Tibial artery (tissue), 4 donors: Measurements from ENCODE around the gene EXOC6B.

Experiments used
- DNase-seq, 2 donors: peaks; one replicate each; pipeline ENCODE4 v3.0.0-alpha.2; 2019
- H3K27ac ChIP-seq, 2 donors: fragments of 200-600 bp; sonication (generic) in 1 of 2; 1 replicate in 1 of 2; 2 replicates in 1 of 2; pipeline ENCODE4 v1.5.1; 2018 to 2019; ENCODE audit warnings: mild to moderate bottlenecking in 1 of 2
- H3K27me3 ChIP-seq, 2 donors: fragments of 200-600 bp; sonication (generic) in 1 of 2; one replicate each; pipeline versions ENCODE4 v1.5.1 to v1.6.0; 2016 to 2019
- H3K36me3 ChIP-seq, 3 donors: fragments of 200-600 bp; sonication (generic) in 2 of 3; one replicate each; pipeline ENCODE4 v1.5.1; 2016 to 2019; ENCODE audit warnings: mild to moderate bottlenecking in 2 of 3
- H3K4me1 ChIP-seq, 4 donors: fragments of 200-600 bp; sonication (generic) in 2 of 4; 1 replicate in 3 of 4; 2 replicates in 1 of 4; pipeline ENCODE4 v1.5.1; 2016 to 2019
- H3K4me3 ChIP-seq, 2 donors: fragments of 200-600 bp; sonication (generic) in 1 of 2; 1 replicate in 1 of 2; 2 replicates in 1 of 2; pipeline ENCODE4 v1.5.1; 2018 to 2019; ENCODE audit warnings: mild to moderate bottlenecking in 2 of 2
- H3K9me3 ChIP-seq, 3 donors: fragments of 200-600 bp; sonication (generic) in 1 of 3; one replicate each; pipeline ENCODE4 v1.5.1; 2016 to 2019
- CTCF ChIP-seq, 2 experiments: fragments of 200-600 bp in 1 of 2; fragments of 450-650 bp in 1 of 2; IDR thresholded peaks; one replicate each; pipeline ENCODE4 v1.5.1; 2017 to 2019; ENCODE audit warnings: antibody characterized with exemption in 2 of 2, mild to moderate bottlenecking in 1 of 2, moderate library complexity in 1 of 2
- intact Hi-C: fragments of 100-400 bp; cut with DNase I; formaldehyde crosslinking; loops from one replicate; pipeline ENCODE4 v1.15.0; 2023; ENCODE audit warnings: low total_unique reads

Gene EXOC6B

GRCh38 chr2:72789241-72789640 lies 36.6 kb downstream of the EXOC6B start:
- DNase-seq, result no peak
- Histone ChIP-seq H3K36me3 (peaks cover 0 to 2% (median 0%) of the 10 kb centered on the region in 3 donors), H3K27me3 (no peaks in the 10 kb centered on the region), H3K4me1 (peaks cover 0 to 17% (median 9%) of the 10 kb centered on the region in 4 donors), H3K4me3 (no peak overlapping the region), H3K27ac (no peak overlapping the region), H3K9me3 (no peaks in the 10 kb centered on the region)
- TF ChIP-seq CTCF (IDR thresholded peaks at IDR 0.05), result no peak
- intact Hi-C loops, result no loop called here

- TF ChIP-seq CTCF (IDR thresholded peaks at IDR 0.05), result no peak
- DNase-seq, result peak in 1 of 2 donors; percentile 37
- intact Hi-C loops, result no loop called here
These were observed 37.1 kb downstream of the EXOC6B start for GRCh38 chr2:72788756-72789155.

GRCh38 chr2:72785517-72785916 lies 40.3 kb downstream of the EXOC6B start:
- H3K27ac ChIP-seq, result no peak overlapping the region
- intact Hi-C loops, result no loop called here
- H3K27me3 ChIP-seq, result no peaks in the 10 kb centered on the region
- H3K36me3 ChIP-seq, result peaks cover 0 to 6% (median 0%) of the 10 kb centered on the region in 3 donors
- peaks cover 0 to 12% (median 7%) of the 10 kb centered on the region in 4 donors for H3K4me1 ChIP-seq
- H3K4me3 ChIP-seq, result no peak overlapping the region
- H3K9me3 ChIP-seq, result no peaks in the 10 kb centered on the region
- no peak for DNase-seq
- no peak for TF ChIP-seq CTCF (IDR thresholded peaks at IDR 0.05)

More at GRCh38 chr2:72788756-72789155, 37.1 kb downstream of the EXOC6B start:
- H3K27ac ChIP-seq, result no peak overlapping the region
- peaks cover 0 to 6% (median 0%) of the 10 kb centered on the region in 3 donors for H3K36me3 ChIP-seq
- no peaks in the 10 kb centered on the region for H3K9me3 ChIP-seq
- H3K4me3 ChIP-seq, result no peak overlapping the region
- H3K4me1 ChIP-seq, result peaks cover 0 to 13% (median 7%) of the 10 kb centered on the region in 4 donors
- no peaks in the 10 kb centered on the region for H3K27me3 ChIP-seq

- no peak overlapping the region for H3K27ac ChIP-seq
- no peak for DNase-seq
- peaks cover 0 to 23% (median 4%) of the 10 kb centered on the region in 4 donors for H3K4me1 ChIP-seq
- H3K9me3 ChIP-seq, result no peaks in the 10 kb centered on the region
- H3K27me3 ChIP-seq, result no peaks in the 10 kb centered on the region
- intact Hi-C loops, result no loop called here
- peaks cover 0 to 6% (median 0%) of the 10 kb centered on the region in 3 donors for H3K36me3 ChIP-seq
- H3K4me3 ChIP-seq, result no peak overlapping the region
- TF ChIP-seq CTCF (IDR thresholded peaks at IDR 0.05), result no peak
These were observed 43.3 kb downstream of the EXOC6B start for GRCh38 chr2:72782520-72782919.

GRCh38 chr2:72781480-72781879 lies 44.4 kb downstream of the EXOC6B start:
- no peak for TF ChIP-seq CTCF (IDR thresholded peaks at IDR 0.05)
- H3K4me3 ChIP-seq, result no peak overlapping the region
- no peak overlapping the region for H3K27ac ChIP-seq
- H3K36me3 ChIP-seq, result peaks cover 0 to 6% (median 0%) of the 10 kb centered on the region in 3 donors
- H3K4me1 ChIP-seq, result peaks cover 0 to 23% (median 4%) of the 10 kb centered on the region in 4 donors
- no peaks in the 10 kb centered on the region for H3K27me3 ChIP-seq
- no peaks in the 10 kb centered on the region for H3K9me3 ChIP-seq
- intact Hi-C loops, result no loop called here
- no peak for DNase-seq

GRCh38 chr2:72780477-72780876 lies 45.4 kb downstream of the EXOC6B start:
- intact Hi-C loops, result no loop called here
- Histone ChIP-seq H3K36me3 (peaks cover 0 to 6% (median 0%) of the 10 kb centered on the region in 3 donors), H3K4me1 (peaks cover 0 to 23% (median 4%) of the 10 kb centered on the region in 4 donors), H3K9me3 (no peaks in the 10 kb centered on the region), H3K27me3 (no peaks in the 10 kb centered on the region), H3K27ac (no peak overlapping the region), H3K4me3 (no peak overlapping the region)
- TF ChIP-seq CTCF (IDR thresholded peaks at IDR 0.05), result no peak
- DNase-seq, result no peak
